ENCODE results near the gene NUAK2. TPM values are rescaled to one million over a fixed set of nuclear protein-coding genes. Genes with fewer than 3 reads are reported as not detected.

NUAK2 gene
- polyA plus RNA-seq, 3 donors: 9.1 to 44.9 (median 21.9) TPM

DNA sequence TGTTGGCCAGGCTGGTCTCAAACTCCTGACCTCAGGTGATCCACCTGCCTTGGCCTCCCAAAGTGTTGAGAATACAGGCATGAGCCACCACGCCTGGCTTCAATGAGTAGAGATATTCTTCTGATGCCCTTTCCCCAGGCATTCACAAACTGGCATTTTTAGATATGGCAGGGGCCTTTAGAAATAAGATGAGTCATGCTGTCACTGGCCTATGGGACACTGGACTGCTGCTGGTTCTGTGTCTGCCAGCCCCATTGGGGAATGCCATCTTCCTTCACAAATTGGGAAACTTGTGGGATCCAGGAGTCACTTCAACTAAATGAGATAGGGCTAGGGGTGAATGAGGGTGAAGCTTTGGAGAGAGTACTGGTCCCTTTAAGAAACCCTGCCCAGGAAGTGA lies 19.1 kb upstream of the NUAK2 start:
- TF ChIP-seq, protein P1, sequence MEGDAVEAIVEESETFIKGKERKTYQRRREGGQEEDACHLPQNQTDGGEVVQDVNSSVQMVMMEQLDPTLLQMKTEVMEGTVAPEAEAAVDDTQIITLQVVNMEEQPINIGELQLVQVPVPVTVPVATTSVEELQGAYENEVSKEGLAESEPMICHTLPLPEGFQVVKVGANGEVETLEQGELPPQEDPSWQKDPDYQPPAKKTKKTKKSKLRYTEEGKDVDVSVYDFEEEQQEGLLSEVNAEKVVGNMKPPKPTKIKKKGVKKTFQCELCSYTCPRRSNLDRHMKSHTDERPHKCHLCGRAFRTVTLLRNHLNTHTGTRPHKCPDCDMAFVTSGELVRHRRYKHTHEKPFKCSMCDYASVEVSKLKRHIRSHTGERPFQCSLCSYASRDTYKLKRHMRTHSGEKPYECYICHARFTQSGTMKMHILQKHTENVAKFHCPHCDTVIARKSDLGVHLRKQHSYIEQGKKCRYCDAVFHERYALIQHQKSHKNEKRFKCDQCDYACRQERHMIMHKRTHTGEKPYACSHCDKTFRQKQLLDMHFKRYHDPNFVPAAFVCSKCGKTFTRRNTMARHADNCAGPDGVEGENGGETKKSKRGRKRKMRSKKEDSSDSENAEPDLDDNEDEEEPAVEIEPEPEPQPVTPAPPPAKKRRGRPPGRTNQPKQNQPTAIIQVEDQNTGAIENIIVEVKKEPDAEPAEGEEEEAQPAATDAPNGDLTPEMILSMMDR (IDR thresholded peaks at IDR 0.05): no peak
- Mint-ChIP-seq H3K9me3 (peaks cover 0 to 12% (median 5%) of the 10 kb centered on the region in 7 donors), H3K4me3 (no peak overlapping the region), H3K4me1 (peaks cover 9% of the 10 kb centered on the region), H3K27me3 (ENCODE audit: low read depth in 3 of 3) (peaks cover 36 to 61% (median 47%) of the 10 kb centered on the region in 3 donors), H3K27ac (no peak overlapping the region), H3K36me3 (peaks cover 3 to 7% of the 10 kb centered on the region in 2 donors)
- Histone ChIP-seq H3K4me1 (ENCODE audit: control insufficient read depth in 1 of 2, insufficient read depth in 2 of 2, low read length in 2 of 2) (peaks cover 7 to 12% of the 10 kb centered on the region in 2 donors), H2AFZ (ENCODE audit: insufficient read depth, low read depth, low read length, poor library complexity, severe bottlenecking) (no peak overlapping the region), H3K4me2 (replicated peaks; ENCODE audit: extremely low read depth, low read length, poor library complexity, severe bottlenecking) (no peak overlapping the region), H4K20me1 (ENCODE audit: insufficient read depth, low read length) (no peaks in the 10 kb centered on the region), H3K27me3 (ENCODE audit: control insufficient read depth in 2 of 2, insufficient read depth in 2 of 2, low read length in 2 of 2) (peaks cover 35 to 37% of the 10 kb centered on the region in 2 donors), H3K9me3 (replicated peaks in 1 of 2; ENCODE audit: control insufficient read depth in 1 of 2, insufficient read depth in 1 of 2, low read length in 2 of 2) (peaks cover 0 to 6% of the 10 kb centered on the region in 2 donors), H3K36me3 (replicated peaks in 1 of 2; ENCODE audit: control insufficient read depth in 1 of 2, insufficient read depth in 2 of 2, low read length in 2 of 2) (no peaks in the 10 kb centered on the region), H3K9ac (ENCODE audit: insufficient read depth, low read length, poor library complexity, severe bottlenecking) (no peak overlapping the region), H3K27ac (ENCODE audit: low read depth in 1 of 2, low read length in 2 of 2) (no peak overlapping the region), H3K79me2 (ENCODE audit: insufficient read depth, low read length) (no peaks in the 10 kb centered on the region), H3K4me3 (replicated peaks in 1 of 3; ENCODE audit: low read depth in 2 of 3, low read length in 3 of 3) (no peak overlapping the region)
- no CpG with 5 or more reads among the region's 1 CpG for WGBS (ENCODE audit: insufficient coverage)
- intact Hi-C loops (cut with micrococcal nuclease): no loop called here
- no peak for DNase-seq

DNA sequence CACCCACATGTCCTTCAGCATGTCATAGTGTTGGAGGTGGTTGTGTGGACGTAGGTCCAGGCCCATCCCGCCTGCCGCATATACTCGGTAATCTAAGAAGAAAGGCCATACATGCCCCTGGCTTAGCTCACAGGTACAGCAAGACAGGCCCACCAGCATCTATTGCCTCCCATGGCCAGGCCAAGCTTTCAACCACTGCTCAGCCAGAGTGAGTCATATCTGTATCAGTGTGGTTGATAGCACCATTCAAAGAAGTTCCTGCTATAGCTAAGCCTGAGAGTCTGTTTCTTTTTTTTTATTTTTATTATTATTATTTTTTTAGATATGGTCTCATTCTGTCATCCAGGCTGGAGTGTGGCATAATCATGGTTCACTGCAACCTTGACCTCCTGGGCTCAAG lies 18.2 kb upstream of the NUAK2 start:
- peaks cover 26 to 28% of the 10 kb centered on the region in 2 donors for H3K27me3 ChIP-seq (ENCODE audit: control insufficient read depth in 2 of 2, insufficient read depth in 2 of 2, low read length in 2 of 2)
- intact Hi-C loops (cut with micrococcal nuclease): loop anchor here in 1 of 2 donors (10.0 kb wide), 1 partner anchor 185 kb away; no protein-coding TSS in a partner anchor
- no peak for DNase-seq
- Mint-ChIP-seq H3K4me1 (peaks cover 9% of the 10 kb centered on the region), H3K27me3 (ENCODE audit: low read depth in 3 of 3) (peaks cover 26 to 51% (median 37%) of the 10 kb centered on the region in 3 donors), H3K36me3 (peaks cover 3 to 7% of the 10 kb centered on the region in 2 donors), H3K9me3 (peaks cover 0 to 12% (median 5%) of the 10 kb centered on the region in 7 donors), H3K27ac (no peak overlapping the region), H3K4me3 (no peak overlapping the region)
- H3K36me3 ChIP-seq (replicated peaks in 1 of 2; ENCODE audit: control insufficient read depth in 1 of 2, insufficient read depth in 2 of 2, low read length in 2 of 2): no peaks in the 10 kb centered on the region
- H3K4me2 ChIP-seq (replicated peaks; ENCODE audit: extremely low read depth, low read length, poor library complexity, severe bottlenecking): no peak overlapping the region
- no peak overlapping the region for H3K27ac ChIP-seq (ENCODE audit: low read depth in 1 of 2, low read length in 2 of 2)
- H2AFZ ChIP-seq (ENCODE audit: insufficient read depth, low read depth, low read length, poor library complexity, severe bottlenecking): no peak overlapping the region
- H4K20me1 ChIP-seq (ENCODE audit: insufficient read depth, low read length): no peaks in the 10 kb centered on the region
- no peak overlapping the region for H3K9ac ChIP-seq (ENCODE audit: insufficient read depth, low read length, poor library complexity, severe bottlenecking)
- no peak overlapping the region for H3K4me3 ChIP-seq (replicated peaks in 1 of 3; ENCODE audit: low read depth in 2 of 3, low read length in 3 of 3)
- peaks cover 0 to 6% of the 10 kb centered on the region in 2 donors for H3K9me3 ChIP-seq (replicated peaks in 1 of 2; ENCODE audit: control insufficient read depth in 1 of 2, insufficient read depth in 1 of 2, low read length in 2 of 2)
- no CpG with 5 or more reads among the region's 4 CpGs for WGBS (ENCODE audit: insufficient coverage)
- peaks cover 7 to 12% of the 10 kb centered on the region in 2 donors for H3K4me1 ChIP-seq (ENCODE audit: control insufficient read depth in 1 of 2, insufficient read depth in 2 of 2, low read length in 2 of 2)
- no peaks in the 10 kb centered on the region for H3K79me2 ChIP-seq (ENCODE audit: insufficient read depth, low read length)
- TF ChIP-seq, protein P1 (IDR thresholded peaks at IDR 0.05): no peak
